Activated CD4-positive, CD25-positive, alpha-beta regulatory T cell treated with anti-CD3 and anti-CD28 coated beads, Interleukin-2, amount 50 U/mL, for 16 hours (primary cell): ENCODE measurements around the gene PRKCG.

Experiments
- DNase-seq: peaks from one replicate; pipeline ENCODE4 v3.0.0-alpha.2; 2020; ENCODE audit warnings: low read depth, low spot score

PRKCG gene

GRCh38 chr19:53872762-53873161 lies 9.2 kb upstream of the PRKCG start:
- DNase-seq: no peak

- DNase-seq: no peak
Measured at GRCh38 chr19:53873773-53874605, 8.0 kb upstream of the PRKCG start.

GRCh38 chr19:53874606-53874990 lies 7.4 kb upstream of the PRKCG start:
- DNase-seq: no peak

- no peak for DNase-seq
Measured at GRCh38 chr19:53875602-53876325, 6.2 kb upstream of the PRKCG start.

- DNase-seq: no peak
Measured at GRCh38 chr19:53876651-53877224, 5.3 kb upstream of the PRKCG start.

- no peak for DNase-seq
Measured at GRCh38 chr19:53877361-53877766, 4.6 kb upstream of the PRKCG start.

GRCh38 chr19:53878776-53879139 lies 3.2 kb upstream of the PRKCG start:
- no peak for DNase-seq

GRCh38 chr19:53879140-53880081 lies 2.6 kb upstream of the PRKCG start:
- DNase-seq: no peak

- DNase-seq: no peak
Measured at GRCh38 chr19:53880711-53881481, 1.1 kb upstream of the PRKCG start.

GRCh38 chr19:53882391-53883050 lies 524 bp downstream of the PRKCG start:
- DNase-seq: no peak

GRCh38 chr19:53883231-53883661 lies 1.2 kb downstream of the PRKCG start:
- no peak for DNase-seq

GRCh38 chr19:53883741-53884140 lies 1.7 kb downstream of the PRKCG start:
- no peak for DNase-seq

GRCh38 chr19:53884256-53884655 lies 2.3 kb downstream of the PRKCG start:
- no peak for DNase-seq

GRCh38 chr19:53885036-53885435 lies 3.0 kb downstream of the PRKCG start:
- no peak for DNase-seq

- no peak for DNase-seq
Measured at GRCh38 chr19:53892301-53892980, 10.4 kb downstream of the PRKCG start.

GRCh38 chr19:53892981-53893325 lies 11.0 kb downstream of the PRKCG start:
- no peak for DNase-seq

- no peak for DNase-seq
Measured at GRCh38 chr19:53894707-53895106, 12.7 kb downstream of the PRKCG start.

GRCh38 chr19:53896682-53897081 lies 14.7 kb downstream of the PRKCG start:
- no peak for DNase-seq

- DNase-seq: no peak
Measured at GRCh38 chr19:53897459-53897858, 15.5 kb downstream of the PRKCG start.

GRCh38 chr19:53898166-53898565 lies 16.2 kb downstream of the PRKCG start:
- no peak for DNase-seq
